ENCODE results near the gene RGL3. TPM values are rescaled to one million over a fixed set of nuclear protein-coding genes. Genes with fewer than 3 reads are reported as not detected.
A peak's percentile ranks its signal among the peaks of the same experiment; 100 is the strongest.
"Not testable (repeated sequence)": the region's sequence is repeated elsewhere in the genome, so short reads cannot be mapped to it uniquely, and the experiment has no call there.

The RGL3 gene, protein sequence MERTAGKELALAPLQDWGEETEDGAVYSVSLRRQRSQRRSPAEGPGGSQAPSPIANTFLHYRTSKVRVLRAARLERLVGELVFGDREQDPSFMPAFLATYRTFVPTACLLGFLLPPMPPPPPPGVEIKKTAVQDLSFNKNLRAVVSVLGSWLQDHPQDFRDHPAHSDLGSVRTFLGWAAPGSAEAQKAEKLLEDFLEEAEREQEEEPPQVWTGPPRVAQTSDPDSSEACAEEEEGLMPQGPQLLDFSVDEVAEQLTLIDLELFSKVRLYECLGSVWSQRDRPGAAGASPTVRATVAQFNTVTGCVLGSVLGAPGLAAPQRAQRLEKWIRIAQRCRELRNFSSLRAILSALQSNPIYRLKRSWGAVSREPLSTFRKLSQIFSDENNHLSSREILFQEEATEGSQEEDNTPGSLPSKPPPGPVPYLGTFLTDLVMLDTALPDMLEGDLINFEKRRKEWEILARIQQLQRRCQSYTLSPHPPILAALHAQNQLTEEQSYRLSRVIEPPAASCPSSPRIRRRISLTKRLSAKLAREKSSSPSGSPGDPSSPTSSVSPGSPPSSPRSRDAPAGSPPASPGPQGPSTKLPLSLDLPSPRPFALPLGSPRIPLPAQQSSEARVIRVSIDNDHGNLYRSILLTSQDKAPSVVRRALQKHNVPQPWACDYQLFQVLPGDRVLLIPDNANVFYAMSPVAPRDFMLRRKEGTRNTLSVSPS
- total RNA-seq, result not detected

DNA sequence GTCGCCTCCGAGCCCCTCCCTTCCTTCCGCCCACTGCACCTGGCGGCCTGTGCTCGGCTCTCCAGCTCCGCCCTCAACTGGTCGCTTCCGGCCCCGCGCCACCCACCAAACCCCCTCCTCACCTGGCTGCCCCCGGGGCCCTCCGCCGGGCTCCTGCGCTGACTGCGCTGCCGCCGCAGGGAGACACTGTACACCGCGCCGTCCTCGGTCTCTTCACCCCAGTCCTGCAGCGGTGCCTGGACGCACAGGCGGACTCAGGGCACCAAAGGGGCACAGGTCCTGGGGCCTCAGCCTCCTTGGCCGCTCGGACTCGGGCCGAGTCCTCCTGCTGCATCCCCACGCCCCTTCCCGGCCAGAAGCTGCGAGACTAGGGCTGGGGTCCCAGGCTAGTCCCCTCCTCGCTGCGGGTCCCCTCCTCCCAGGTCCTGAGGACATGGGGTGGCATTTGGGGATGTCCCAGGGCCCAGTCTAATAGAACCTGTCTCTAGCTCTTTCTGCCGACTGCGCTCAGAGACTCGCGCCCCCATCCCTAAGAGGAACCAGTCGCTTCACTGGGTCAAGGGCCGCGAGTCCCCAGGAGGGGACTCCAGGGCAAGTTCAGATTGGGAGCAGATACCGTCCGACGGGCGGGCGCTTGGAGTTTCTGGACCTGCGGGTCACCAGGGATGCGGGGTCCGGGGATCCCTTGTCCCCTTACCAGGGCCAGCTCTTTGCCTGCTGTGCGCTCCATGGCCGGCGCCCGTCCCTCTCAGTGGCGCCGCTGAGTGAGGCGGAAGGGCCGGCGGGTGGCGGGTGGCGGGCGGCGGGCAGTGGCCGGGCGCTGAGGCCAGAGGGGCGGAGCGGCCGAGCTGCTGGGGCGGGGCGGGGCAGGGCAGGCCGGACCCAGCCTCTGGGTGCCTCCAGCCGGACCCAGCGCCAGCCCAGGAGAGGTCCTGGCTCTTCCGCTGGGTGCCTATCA lies at the start of gene RGL3:
Gene RGL3, minus strand, starts transcription at position 766 of the 958 bp plus-strand sequence. Its CDS starts 36 bp downstream, at position 730.
- Mint-ChIP-seq H3K4me1 (ENCODE audit: low read depth) (peaks cover 41% of the 10 kb centered on the region), H3K27me3 (ENCODE audit: low read depth) (peaks cover 65% of the 10 kb centered on the region), H3K9me3 (no peaks in the 10 kb centered on the region), H3K36me3 (ENCODE audit: insufficient read depth in 2 of 2) (no peaks in the 10 kb centered on the region), H3K4me3 (peak within 1 kb of the TSS; percentile 39 to 84), H3K27ac (no peak within 1 kb of the TSS)
- DNase-seq (no peak), ATAC-seq (replicated peaks in 1 of 2) (no peak)

DNA sequence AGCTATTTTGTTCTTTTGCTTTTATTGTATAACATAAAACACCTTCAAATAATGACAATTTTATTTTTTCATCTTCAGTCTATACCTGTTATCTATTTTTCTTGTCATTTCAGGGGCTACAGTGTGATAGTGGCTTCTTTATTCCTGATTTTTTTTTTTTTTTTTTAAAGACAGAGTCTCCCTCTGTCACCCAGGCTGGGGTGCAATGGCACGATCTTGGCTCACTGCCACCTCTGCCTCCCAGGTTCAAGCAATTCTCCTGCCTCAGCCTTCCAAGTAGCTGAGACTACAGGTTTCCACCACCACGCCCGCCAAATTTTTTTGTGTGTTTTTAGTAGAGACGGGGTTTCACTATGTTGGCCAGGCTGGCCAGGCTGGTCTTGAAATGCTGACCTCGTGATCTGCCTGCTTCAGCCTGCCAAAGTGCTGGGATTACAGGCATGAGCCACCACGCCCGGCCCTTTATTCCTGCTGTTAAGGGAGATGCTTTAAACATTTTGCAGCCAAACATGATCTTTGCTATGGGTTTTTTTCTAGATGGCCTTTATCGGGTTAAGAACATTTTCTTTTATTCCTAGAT lies 49.2 kb upstream of the RGL3 start:
- H3K4me3 Mint-ChIP-seq; ATAC-seq (replicated peaks in 1 of 2); H3K9me3 Mint-ChIP-seq; H3K27ac Mint-ChIP-seq; H3K27me3 Mint-ChIP-seq (ENCODE audit: low read depth); H3K36me3 Mint-ChIP-seq (ENCODE audit: insufficient read depth in 2 of 2); H3K4me1 Mint-ChIP-seq (ENCODE audit: low read depth); DNase-seq: not testable (repeated sequence)

DNA sequence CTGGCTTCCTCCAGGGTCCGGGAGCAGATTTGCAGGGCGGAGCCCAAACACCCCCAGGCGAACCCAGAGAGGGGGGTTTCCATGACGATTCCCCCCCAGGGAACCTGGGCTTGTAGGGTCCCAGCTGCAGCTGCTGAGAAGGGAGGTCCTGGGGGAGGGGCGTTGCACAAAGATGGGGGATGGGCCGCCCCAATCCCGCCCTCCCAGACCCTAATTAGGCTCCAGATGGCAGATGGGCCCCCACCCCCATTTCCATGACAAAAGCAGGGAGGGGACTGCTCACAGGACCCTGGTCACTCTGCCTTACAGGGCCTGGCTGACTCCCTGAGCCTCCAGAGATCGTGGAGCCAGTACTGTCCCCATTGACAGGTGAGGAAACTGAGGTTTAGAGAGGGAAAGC lies 46.5 kb upstream of the RGL3 start:
- H3K27me3 Mint-ChIP-seq (ENCODE audit: low read depth), result peaks cover 2% of the 10 kb centered on the region
- H3K27ac Mint-ChIP-seq, result no peak overlapping the region
- H3K4me3 Mint-ChIP-seq, result no peak overlapping the region
- DNase-seq (no peak), ATAC-seq (replicated peaks in 1 of 2) (no peak)
- no peaks in the 10 kb centered on the region for H3K36me3 Mint-ChIP-seq (ENCODE audit: insufficient read depth in 2 of 2)
- no peaks in the 10 kb centered on the region for H3K9me3 Mint-ChIP-seq
- H3K4me1 Mint-ChIP-seq (ENCODE audit: low read depth), result no peaks in the 10 kb centered on the region

DNA sequence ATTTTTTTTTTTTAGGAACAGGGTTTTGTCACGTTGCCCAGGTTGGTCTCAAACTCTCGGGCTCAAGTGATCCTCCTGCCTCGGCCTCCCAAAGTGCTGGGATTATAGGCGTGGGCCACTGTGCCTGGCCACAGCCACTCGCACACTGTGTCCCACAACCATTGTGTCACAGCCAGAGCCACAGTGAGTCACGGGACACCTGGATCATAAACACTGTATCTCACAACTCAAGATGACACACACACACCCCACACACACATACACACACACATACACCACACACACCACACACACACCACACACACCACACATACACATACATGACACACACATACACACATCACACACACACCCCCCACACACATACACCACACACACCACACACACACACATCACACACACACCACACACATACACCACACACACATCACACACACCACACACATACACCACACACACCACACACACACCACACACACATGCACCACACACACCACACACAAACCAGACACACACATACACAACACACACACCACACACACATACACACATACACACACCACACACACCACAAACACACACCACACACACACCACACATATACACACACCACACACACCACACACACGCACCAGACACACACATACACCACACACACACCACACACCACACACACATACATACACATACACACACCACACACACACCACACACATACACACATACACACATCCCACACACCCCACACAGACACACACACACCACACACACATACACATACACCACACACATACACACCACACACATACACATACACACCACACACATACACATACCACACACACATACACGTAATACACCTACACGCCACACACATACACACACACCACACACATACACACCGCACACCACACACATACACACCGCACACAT lies 45.5 kb upstream of the RGL3 start:
- no peaks in the 10 kb centered on the region for H3K9me3 Mint-ChIP-seq
- H3K4me1 Mint-ChIP-seq (ENCODE audit: low read depth), result no peaks in the 10 kb centered on the region
- ATAC-seq (replicated peaks in 1 of 2) (peak in 1 of 2 donors; percentile 25), DNase-seq (no peak)
- no peak overlapping the region for H3K27ac Mint-ChIP-seq
- peaks cover 12% of the 10 kb centered on the region for H3K27me3 Mint-ChIP-seq (ENCODE audit: low read depth)
- H3K36me3 Mint-ChIP-seq (ENCODE audit: insufficient read depth in 2 of 2), result no peaks in the 10 kb centered on the region
- H3K4me3 Mint-ChIP-seq, result no peak overlapping the region

DNA sequence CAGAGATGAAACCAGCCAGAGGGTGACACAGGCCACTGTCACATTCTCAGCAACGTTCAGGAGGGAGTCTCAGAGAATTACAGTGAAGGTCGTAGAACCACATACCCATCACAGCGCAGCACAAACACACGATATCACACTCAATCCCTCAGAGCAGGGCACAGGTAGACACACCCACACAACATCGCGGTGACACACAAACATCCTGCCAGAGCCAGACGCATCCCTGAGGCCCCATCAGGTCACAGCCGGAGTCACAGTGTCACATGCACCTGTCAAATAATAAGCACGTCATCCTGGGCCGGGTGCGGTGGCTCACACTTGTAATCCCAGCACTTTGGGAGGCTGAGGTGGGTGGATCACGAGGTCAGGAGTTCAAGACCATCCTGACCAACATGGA lies 44.3 kb upstream of the RGL3 start:
- Mint-ChIP-seq H3K4me1 (ENCODE audit: low read depth) (no peaks in the 10 kb centered on the region), H3K9me3 (no peaks in the 10 kb centered on the region), H3K4me3 (no peak overlapping the region), H3K27me3 (ENCODE audit: low read depth) (peaks cover 12% of the 10 kb centered on the region), H3K27ac (no peak overlapping the region), H3K36me3 (ENCODE audit: insufficient read depth in 2 of 2) (no peaks in the 10 kb centered on the region)
- ATAC-seq (replicated peaks in 1 of 2), result peak; percentile 44
- DNase-seq, result no peak

DNA sequence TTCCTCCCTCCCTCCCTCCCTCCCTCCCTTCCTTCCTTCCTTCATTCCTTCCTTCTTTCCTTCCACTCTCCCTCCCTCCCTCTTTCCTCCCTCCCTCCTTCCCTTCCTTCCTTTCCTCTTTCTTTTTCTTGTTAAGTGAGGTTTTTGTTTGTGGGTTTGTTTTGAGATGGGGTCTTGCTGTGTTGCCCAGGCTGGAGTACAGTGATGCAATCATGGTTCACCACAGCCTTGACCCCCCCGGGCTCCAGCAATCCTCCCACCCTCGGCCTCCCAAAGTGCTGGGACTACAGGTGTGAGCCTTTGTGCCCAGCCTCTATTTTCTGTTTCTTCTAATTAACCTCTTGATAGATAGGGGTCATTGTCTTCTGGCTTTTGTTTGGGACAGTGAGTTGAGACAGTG lies 42.3 kb upstream of the RGL3 start:
- Mint-ChIP-seq H3K9me3 (no peaks in the 10 kb centered on the region), H3K27me3 (ENCODE audit: low read depth) (peaks cover 12% of the 10 kb centered on the region), H3K36me3 (ENCODE audit: insufficient read depth in 2 of 2) (no peaks in the 10 kb centered on the region), H3K27ac (no peak overlapping the region), H3K4me3 (no peak overlapping the region), H3K4me1 (ENCODE audit: low read depth) (no peaks in the 10 kb centered on the region)
- ATAC-seq (replicated peaks in 1 of 2) (no peak), DNase-seq (no peak)

DNA sequence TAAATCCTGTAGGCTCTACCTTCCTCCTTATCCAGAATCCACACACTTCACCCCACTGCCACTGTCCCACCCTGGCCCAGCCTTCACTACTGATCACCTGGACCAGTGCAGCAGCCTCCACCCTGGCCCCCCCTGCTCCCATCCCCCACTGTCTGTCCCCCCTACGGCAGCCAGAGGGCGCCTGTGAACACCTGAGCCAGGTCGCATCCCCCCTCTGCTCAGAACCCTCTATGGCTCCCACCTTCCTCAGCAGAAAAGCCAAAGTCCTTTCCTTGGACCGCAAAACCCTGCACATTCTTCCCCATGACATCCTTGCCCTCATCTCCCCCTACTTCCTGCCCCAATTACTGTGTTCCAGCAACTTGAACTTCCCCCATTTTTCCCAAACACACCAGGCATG lies 41.1 kb upstream of the RGL3 start:
- ATAC-seq (replicated peaks in 1 of 2), result peak in 1 of 2 donors; percentile 51

DNA sequence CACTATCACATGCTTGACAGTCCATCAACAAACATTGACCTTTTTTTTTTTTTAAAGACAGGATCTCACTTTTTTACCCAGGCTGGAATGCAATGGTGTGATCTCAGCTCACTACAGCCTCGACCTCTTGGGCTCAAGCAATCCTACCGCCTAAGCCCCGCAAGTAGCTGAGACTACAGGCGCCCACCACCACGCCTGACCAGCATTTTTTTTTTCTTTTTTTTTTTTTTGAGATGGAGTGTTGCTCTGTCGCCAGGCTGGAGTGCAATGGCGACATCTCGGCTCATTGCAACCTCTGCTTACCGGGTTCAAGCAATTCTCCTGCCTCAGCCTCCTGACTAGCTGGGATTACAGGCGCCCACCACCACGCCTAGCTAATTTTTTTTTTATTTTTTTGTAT lies 39.8 kb upstream of the RGL3 start:
- not testable (repeated sequence) for H3K27ac Mint-ChIP-seq; H3K4me3 Mint-ChIP-seq; DNase-seq; H3K4me1 Mint-ChIP-seq (ENCODE audit: low read depth); H3K9me3 Mint-ChIP-seq; ATAC-seq (replicated peaks in 1 of 2); H3K36me3 Mint-ChIP-seq (ENCODE audit: insufficient read depth in 2 of 2)
- H3K27me3 Mint-ChIP-seq (ENCODE audit: low read depth), result peaks cover 12% of the 10 kb centered on the region

More for the DNA sequence above, 41.1 kb upstream of the RGL3 start:
- Mint-ChIP-seq H3K36me3 (ENCODE audit: insufficient read depth in 2 of 2) (no peaks in the 10 kb centered on the region), H3K4me1 (ENCODE audit: low read depth) (no peaks in the 10 kb centered on the region), H3K9me3 (no peaks in the 10 kb centered on the region), H3K27me3 (ENCODE audit: low read depth) (peaks cover 12% of the 10 kb centered on the region), H3K4me3 (no peak overlapping the region), H3K27ac (no peak overlapping the region)
- peak in 1 of 2 donors; percentile 35 for DNase-seq

DNA sequence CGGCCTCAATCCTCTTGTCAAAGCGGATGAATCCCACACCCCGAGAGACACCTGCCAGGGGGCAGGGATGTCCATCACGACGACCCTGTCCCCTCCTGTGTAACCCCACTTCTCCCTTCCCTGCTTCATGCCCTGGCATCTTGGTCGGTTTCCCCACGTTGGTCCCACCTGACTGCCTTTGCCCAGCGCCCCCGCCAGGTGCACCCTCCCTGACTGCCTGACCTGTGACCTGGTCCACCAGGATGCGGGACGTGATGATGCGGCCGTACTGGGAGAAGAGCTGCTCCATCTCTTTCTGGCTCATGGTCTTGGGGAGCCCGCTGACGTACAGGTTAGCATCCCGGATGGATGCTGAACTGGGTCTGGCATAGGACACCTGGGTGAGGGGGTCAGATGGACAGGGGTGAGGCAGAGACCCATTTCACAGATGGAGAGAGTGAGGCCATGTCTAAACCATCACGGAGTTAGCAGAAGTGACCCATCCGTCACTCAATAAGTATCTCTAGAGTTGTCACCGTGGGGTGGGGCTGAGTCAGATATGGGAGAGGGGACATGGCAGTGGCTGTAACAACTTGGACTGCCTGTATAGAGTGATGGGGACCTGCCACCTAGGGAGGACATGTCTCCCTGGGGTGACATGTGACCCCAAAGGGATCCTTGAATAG lies 39.3 kb upstream of the RGL3 start:
- Mint-ChIP-seq H3K4me1 (ENCODE audit: low read depth) (no peaks in the 10 kb centered on the region), H3K27me3 (ENCODE audit: low read depth) (peaks cover 12% of the 10 kb centered on the region), H3K9me3 (no peaks in the 10 kb centered on the region)

DNA sequence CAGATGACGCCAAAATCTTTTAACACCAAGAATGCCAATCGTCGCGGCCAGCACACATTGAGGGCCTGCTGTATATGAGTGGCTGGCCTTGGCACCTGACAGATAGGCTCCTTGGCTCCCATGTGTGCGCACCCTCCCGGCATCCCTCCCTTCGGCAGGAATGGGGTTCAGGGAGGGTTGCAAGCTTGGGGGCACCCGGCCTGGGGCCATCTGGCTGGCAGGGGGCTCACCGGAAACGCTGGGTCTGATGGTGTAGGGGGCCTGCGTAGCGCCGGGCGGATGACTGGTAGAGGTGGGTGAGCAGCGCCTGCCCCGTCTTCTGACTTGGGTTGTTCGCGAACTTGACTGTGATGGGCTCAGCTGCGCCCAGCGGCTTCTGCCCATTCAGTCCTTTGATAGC lies 38.7 kb upstream of the RGL3 start:
- Mint-ChIP-seq H3K27me3 (ENCODE audit: low read depth) (peaks cover 12% of the 10 kb centered on the region), H3K36me3 (ENCODE audit: insufficient read depth in 2 of 2) (no peaks in the 10 kb centered on the region), H3K9me3 (no peaks in the 10 kb centered on the region), H3K4me3 (no peak overlapping the region), H3K4me1 (ENCODE audit: low read depth) (no peaks in the 10 kb centered on the region), H3K27ac (no peak overlapping the region)
- no peak for DNase-seq
- ATAC-seq (replicated peaks in 1 of 2), result no peak

More for the DNA sequence above, 39.3 kb upstream of the RGL3 start:
- H3K4me3 Mint-ChIP-seq, result no peak overlapping the region
- no peak overlapping the region for H3K27ac Mint-ChIP-seq
- DNase-seq, result no peak
- H3K36me3 Mint-ChIP-seq (ENCODE audit: insufficient read depth in 2 of 2), result no peaks in the 10 kb centered on the region
- no peak for ATAC-seq (replicated peaks in 1 of 2)

DNA sequence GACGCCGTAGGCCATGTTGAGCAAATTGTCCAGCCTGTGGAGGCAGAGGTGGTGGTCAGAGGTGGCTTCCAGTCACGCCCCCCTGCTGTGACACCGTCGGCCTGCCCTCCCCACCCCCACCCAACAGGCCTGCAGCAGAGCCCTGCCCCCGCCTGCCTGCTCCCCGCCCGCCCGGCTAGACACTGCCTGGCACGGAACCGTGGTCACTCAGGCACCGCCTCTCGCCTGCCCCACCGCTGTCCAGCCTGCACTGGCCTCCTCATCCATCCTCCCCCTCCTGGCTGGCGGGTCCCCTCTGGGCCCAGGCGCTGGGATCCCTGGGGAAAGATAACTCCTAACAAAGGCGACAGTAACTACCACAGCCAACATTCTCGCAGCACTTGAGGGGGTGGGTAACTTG lies 38.0 kb upstream of the RGL3 start:
- no peak for ATAC-seq (replicated peaks in 1 of 2)
- no peak overlapping the region for H3K27ac Mint-ChIP-seq
- H3K36me3 Mint-ChIP-seq (ENCODE audit: insufficient read depth in 2 of 2), result no peaks in the 10 kb centered on the region

More for the DNA sequence above, 38.0 kb upstream of the RGL3 start:
- H3K27me3 Mint-ChIP-seq (ENCODE audit: low read depth), result peaks cover 12% of the 10 kb centered on the region
- no peak overlapping the region for H3K4me3 Mint-ChIP-seq
- no peak for DNase-seq
- H3K4me1 Mint-ChIP-seq (ENCODE audit: low read depth), result no peaks in the 10 kb centered on the region
- no peaks in the 10 kb centered on the region for H3K9me3 Mint-ChIP-seq
